ENCODE results near the gene ASB15.
A peak's percentile ranks its signal among the peaks of the same experiment; 100 is the strongest.

ASB15 gene

DNA sequence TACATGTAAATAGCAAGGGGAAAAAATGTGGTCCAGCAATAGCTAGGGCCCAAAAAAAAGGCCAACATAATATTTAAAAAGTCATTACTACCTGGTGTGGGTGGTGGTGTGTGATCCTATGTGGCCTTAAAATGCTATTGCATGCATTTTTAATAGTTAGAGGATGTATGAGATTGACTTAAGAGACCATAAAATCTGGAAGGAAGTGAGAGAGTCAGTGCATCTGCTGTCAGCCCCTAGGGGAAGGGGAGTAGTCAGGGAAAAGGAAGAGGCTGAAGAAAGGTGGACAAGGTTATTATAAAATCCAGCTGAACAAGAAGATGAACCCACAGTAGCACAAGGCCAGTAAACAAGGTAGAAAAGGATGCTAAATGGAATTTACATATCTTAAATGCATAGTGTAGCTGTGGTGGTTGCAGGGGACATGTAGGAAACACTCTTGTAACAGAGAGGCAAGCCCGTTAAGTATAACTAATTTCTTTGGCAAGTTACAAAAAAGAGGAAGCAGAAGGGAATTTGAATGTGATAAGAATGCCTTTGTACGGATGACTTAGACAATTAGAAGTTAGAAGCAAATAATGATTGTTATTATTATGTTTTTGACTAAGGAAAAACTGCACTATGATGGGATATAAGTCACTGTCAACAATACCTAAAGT is 32.1 kb upstream of the ASB15 start (continued):
- TF ChIP-seq CSRNP3 (CRISPR knock-in tag; IDR thresholded peaks at IDR 0.05), result no peak
- no peak for TF ChIP-seq ZNF8 (CRISPR knock-in tag; IDR thresholded peaks at IDR 0.05)

GRCh38 chr7:123570390-123571182 is 31.0 kb upstream of the ASB15 start:
- TF ChIP-seq ZFP3 (CRISPR knock-in tag; IDR thresholded peaks at IDR 0.05) (no peak), ESRRG (CRISPR knock-in tag; IDR thresholded peaks at IDR 0.05) (no peak), SNAI2 (CRISPR knock-in tag; IDR thresholded peaks at IDR 0.05) (no peak), ZFP30 (CRISPR knock-in tag; IDR thresholded peaks at IDR 0.05) (no peak), PATZ1 (CRISPR knock-in tag; IDR thresholded peaks at IDR 0.05; ENCODE audit: borderline replicate concordance) (no peak), TOX (CRISPR knock-in tag; IDR thresholded peaks at IDR 0.05; ENCODE audit: borderline replicate concordance) (no peak), ZNF70 (CRISPR knock-in tag; IDR thresholded peaks at IDR 0.05) (no peak)
- ATAC-seq, result 0 out of 3 replicates have a peak, but pooled peaks have one; percentile 22

DNA sequence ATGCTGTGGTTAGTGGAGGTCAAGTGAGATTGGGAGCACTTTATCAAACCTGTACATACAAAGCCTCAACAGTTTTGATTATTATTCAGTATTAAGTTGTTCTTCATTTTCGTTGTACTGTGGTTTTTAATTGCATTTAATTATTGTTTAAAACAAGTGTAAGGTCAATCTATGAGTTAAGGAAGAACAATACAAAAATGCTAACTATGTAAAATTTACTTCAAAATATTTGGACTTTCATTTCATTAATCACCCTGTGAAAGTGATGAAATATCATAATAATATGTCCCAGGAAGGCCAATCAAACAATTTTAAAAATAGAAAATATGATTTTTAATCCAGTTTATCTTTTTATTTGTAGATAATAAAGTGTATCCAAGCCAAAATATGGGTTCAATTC is 30.4 kb upstream of the ASB15 start:
- no peak for ATAC-seq
- TF ChIP-seq ZFP3 (CRISPR knock-in tag; IDR thresholded peaks at IDR 0.05), result no peak
- no peak for TF ChIP-seq ZNF565 (CRISPR knock-in tag; conservative IDR thresholded peaks at IDR 0.05; ENCODE audit: low read depth)
- TF ChIP-seq TSHZ2 (CRISPR knock-in tag; IDR thresholded peaks at IDR 0.05), result no peak
- no peak for TF ChIP-seq ZC3H10 (CRISPR knock-in tag; IDR thresholded peaks at IDR 0.05)
- TF ChIP-seq ARNTL (CRISPR knock-in tag; IDR thresholded peaks at IDR 0.05; ENCODE audit: borderline replicate concordance, low read depth), result no peak
- TF ChIP-seq ZNF8 (CRISPR knock-in tag; IDR thresholded peaks at IDR 0.05), result no peak
- TF ChIP-seq CSRNP3 (CRISPR knock-in tag; IDR thresholded peaks at IDR 0.05), result no peak
- TF ChIP-seq PPARA (CRISPR knock-in tag; IDR thresholded peaks at IDR 0.05; ENCODE audit: borderline replicate concordance), result no peak
- no peak for TF ChIP-seq TOX (CRISPR knock-in tag; IDR thresholded peaks at IDR 0.05; ENCODE audit: borderline replicate concordance)
- TF ChIP-seq PATZ1 (CRISPR knock-in tag; IDR thresholded peaks at IDR 0.05; ENCODE audit: borderline replicate concordance), result no peak

GRCh38 chr7:123571684-123572083 is 29.9 kb upstream of the ASB15 start:
- ATAC-seq, result no peak
- no peak for TF ChIP-seq CSRNP3 (CRISPR knock-in tag; IDR thresholded peaks at IDR 0.05)
- TF ChIP-seq GLIS3 (CRISPR knock-in tag; IDR thresholded peaks at IDR 0.05), result no peak
- TF ChIP-seq PATZ1 (CRISPR knock-in tag; IDR thresholded peaks at IDR 0.05; ENCODE audit: borderline replicate concordance), result no peak
- no peak for TF ChIP-seq CSDC2 (CRISPR knock-in tag; IDR thresholded peaks at IDR 0.05)
- no peak for TF ChIP-seq ZFP30 (CRISPR knock-in tag; IDR thresholded peaks at IDR 0.05)
- TF ChIP-seq TOX (CRISPR knock-in tag; IDR thresholded peaks at IDR 0.05; ENCODE audit: borderline replicate concordance), result no peak
